IgD-negative memory B cell (primary cell): ENCODE results near the gene CNTNAP5. TPM values are rescaled to one million over a fixed set of nuclear protein-coding genes. Genes with fewer than 3 reads are reported as not detected.

Experiments
- H3K27ac Mint-ChIP-seq, 3 donors: one replicate each; pipeline ENCODE4 v1.8.0; 2020 to 2022; ENCODE audit warnings: mild to moderate bottlenecking in 3 of 3, mixed read lengths in 3 of 3, moderate library complexity in 1 of 3
- H3K27me3 Mint-ChIP-seq: one replicate; pipeline ENCODE4 v1.8.0; 2021; ENCODE audit warnings: mixed read lengths
- H3K36me3 Mint-ChIP-seq: one replicate; pipeline ENCODE4 v1.8.0; 2020; ENCODE audit warnings: mild to moderate bottlenecking, mixed read lengths
- H3K4me1 Mint-ChIP-seq, 3 donors: one replicate each; pipeline ENCODE4 v1.8.0; 2020 to 2022; ENCODE audit warnings: mixed read lengths in 3 of 3, mild to moderate bottlenecking in 1 of 3
- H3K4me3 Mint-ChIP-seq, 4 donors: one replicate each; pipeline ENCODE4 v1.8.0; 2020 to 2022; ENCODE audit warnings: mild to moderate bottlenecking in 4 of 4, mixed read lengths in 4 of 4, moderate library complexity in 3 of 4
- H3K9me3 Mint-ChIP-seq, 3 donors: one replicate each; pipeline ENCODE4 v1.8.0; 2020 to 2021; ENCODE audit warnings: mixed read lengths in 3 of 3, mild to moderate bottlenecking in 1 of 3
- polyA plus RNA-seq: library from polyadenylated mRNA; unstranded; fragments of 300-500 nt; fragmentation: Illumina TruSeq; gene quantifications from one replicate; pipeline ENCODE4 v1.2.3, GENCODE V29; 2021

The CNTNAP5 gene
- polyA plus RNA-seq, 1 donor from 2014 or later: not detected

GRCh38 chr2:124602759-124603158 is 577.7 kb downstream of the CNTNAP5 start:
- H3K27ac Mint-ChIP-seq: no peak overlapping the region
- no peaks in the 10 kb centered on the region for H3K4me1 Mint-ChIP-seq
- peaks cover 1 to 7% (median 5%) of the 10 kb centered on the region in 3 donors for H3K9me3 Mint-ChIP-seq
- no peaks in the 10 kb centered on the region for H3K27me3 Mint-ChIP-seq
- H3K4me3 Mint-ChIP-seq: no peak overlapping the region
- H3K36me3 Mint-ChIP-seq: no peaks in the 10 kb centered on the region

DNA sequence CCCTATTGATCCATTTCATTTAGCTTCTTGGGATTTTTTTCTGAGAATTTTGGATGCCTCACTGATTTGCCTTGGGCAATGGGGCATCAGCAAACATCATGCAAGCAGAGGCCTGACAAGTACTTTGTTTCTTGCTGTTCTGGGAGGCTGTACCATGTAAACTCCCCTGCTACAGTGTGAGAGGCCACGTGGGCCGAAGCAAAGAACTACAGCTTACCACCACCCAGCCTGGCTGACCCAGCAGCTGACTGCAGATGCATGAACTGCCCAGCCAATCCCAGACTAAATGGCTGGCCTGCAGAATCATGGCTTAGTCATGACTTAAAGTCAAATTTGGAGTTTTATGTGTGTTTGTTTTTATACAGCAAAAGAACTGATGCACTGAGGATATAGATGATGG is 579.9 kb downstream of the CNTNAP5 start:
- Mint-ChIP-seq H3K27ac (no peak overlapping the region), H3K4me3 (no peak overlapping the region), H3K27me3 (no peaks in the 10 kb centered on the region), H3K36me3 (no peaks in the 10 kb centered on the region), H3K9me3 (peaks cover 2 to 7% (median 5%) of the 10 kb centered on the region in 3 donors), H3K4me1 (no peaks in the 10 kb centered on the region)

GRCh38 chr2:124607679-124608078 is 582.6 kb downstream of the CNTNAP5 start:
- Mint-ChIP-seq H3K4me1 (no peaks in the 10 kb centered on the region), H3K27me3 (no peaks in the 10 kb centered on the region), H3K9me3 (peaks cover 2 to 3% (median 3%) of the 10 kb centered on the region in 3 donors), H3K27ac (no peak overlapping the region), H3K4me3 (no peak overlapping the region), H3K36me3 (no peaks in the 10 kb centered on the region)

GRCh38 chr2:124609667-124610066 is 584.6 kb downstream of the CNTNAP5 start:
- H3K27ac Mint-ChIP-seq: no peak overlapping the region
- H3K36me3 Mint-ChIP-seq: no peaks in the 10 kb centered on the region
- peaks cover 2 to 3% (median 2%) of the 10 kb centered on the region in 3 donors for H3K9me3 Mint-ChIP-seq
- no peak overlapping the region for H3K4me3 Mint-ChIP-seq
- H3K4me1 Mint-ChIP-seq: no peaks in the 10 kb centered on the region
- no peaks in the 10 kb centered on the region for H3K27me3 Mint-ChIP-seq

GRCh38 chr2:124610141-124610540 is 585.1 kb downstream of the CNTNAP5 start:
- H3K4me1 Mint-ChIP-seq: no peaks in the 10 kb centered on the region
- no peaks in the 10 kb centered on the region for H3K27me3 Mint-ChIP-seq
- H3K4me3 Mint-ChIP-seq: no peak overlapping the region
- H3K27ac Mint-ChIP-seq: no peak overlapping the region
- no peaks in the 10 kb centered on the region for H3K36me3 Mint-ChIP-seq
- peaks cover 2 to 3% (median 2%) of the 10 kb centered on the region in 3 donors for H3K9me3 Mint-ChIP-seq

GRCh38 chr2:124610866-124611265 is 585.8 kb downstream of the CNTNAP5 start:
- Mint-ChIP-seq H3K4me1 (no peaks in the 10 kb centered on the region), H3K27ac (no peak overlapping the region), H3K27me3 (no peaks in the 10 kb centered on the region), H3K36me3 (no peaks in the 10 kb centered on the region), H3K9me3 (peaks cover 2 to 3% (median 2%) of the 10 kb centered on the region in 3 donors), H3K4me3 (no peak overlapping the region)

GRCh38 chr2:124623560-124623959 is 598.5 kb downstream of the CNTNAP5 start:
- Mint-ChIP-seq H3K27ac (no peak overlapping the region), H3K36me3 (no peaks in the 10 kb centered on the region), H3K27me3 (no peaks in the 10 kb centered on the region), H3K4me3 (no peak overlapping the region), H3K4me1 (no peaks in the 10 kb centered on the region), H3K9me3 (peaks cover 6 to 20% (median 8%) of the 10 kb centered on the region in 3 donors)

DNA sequence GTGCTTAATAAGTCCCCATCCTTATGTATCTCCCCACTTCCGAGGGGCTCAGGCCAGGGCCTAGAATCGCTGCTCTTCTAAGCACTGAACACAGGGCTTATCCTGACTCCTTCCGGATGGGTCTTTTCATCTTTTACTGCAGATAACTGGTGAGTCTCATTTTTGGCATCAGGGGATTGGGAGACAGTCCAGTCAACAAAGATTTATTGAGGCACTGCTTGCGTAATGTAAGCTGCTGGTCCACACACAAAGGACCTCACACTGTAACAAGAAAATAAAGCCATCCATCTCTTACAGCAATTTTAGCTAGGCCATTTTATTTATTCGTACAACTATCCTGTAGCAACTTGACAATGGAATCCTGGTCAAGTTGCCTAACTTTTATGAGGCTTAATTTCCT is 600.5 kb downstream of the CNTNAP5 start:
- peaks cover 2 to 12% (median 2%) of the 10 kb centered on the region in 3 donors for H3K9me3 Mint-ChIP-seq
- no peaks in the 10 kb centered on the region for H3K36me3 Mint-ChIP-seq
- H3K4me3 Mint-ChIP-seq: no peak overlapping the region
- H3K4me1 Mint-ChIP-seq: no peaks in the 10 kb centered on the region
- H3K27me3 Mint-ChIP-seq: no peaks in the 10 kb centered on the region
- H3K27ac Mint-ChIP-seq: no peak overlapping the region

- no peak overlapping the region for H3K4me3 Mint-ChIP-seq
- no peaks in the 10 kb centered on the region for H3K36me3 Mint-ChIP-seq
- peaks cover 2 to 19% (median 2%) of the 10 kb centered on the region in 3 donors for H3K9me3 Mint-ChIP-seq
- H3K4me1 Mint-ChIP-seq: no peaks in the 10 kb centered on the region
- H3K27ac Mint-ChIP-seq: no peak overlapping the region
- no peaks in the 10 kb centered on the region for H3K27me3 Mint-ChIP-seq
Observed at GRCh38 chr2:124626993-124627392, 601.9 kb downstream of the CNTNAP5 start.

DNA sequence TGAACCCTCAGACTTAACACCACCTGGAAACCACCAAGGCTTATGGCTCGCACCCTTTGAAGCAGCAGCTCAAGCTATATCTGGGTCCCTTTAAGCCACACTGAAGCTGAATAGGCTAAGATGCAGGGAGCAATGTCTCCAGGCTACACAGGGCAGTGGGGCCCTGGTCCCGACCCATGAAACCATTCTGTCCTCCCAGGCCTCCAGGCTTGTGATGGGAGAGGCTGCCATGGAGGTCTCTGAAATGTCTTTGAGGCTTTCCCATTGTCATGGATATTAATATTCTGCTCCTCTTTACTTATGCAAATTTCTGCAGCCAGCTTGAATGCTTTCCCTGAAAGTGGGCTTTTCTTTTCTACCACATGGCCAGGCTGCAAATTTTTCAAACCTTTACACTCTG is 608.7 kb downstream of the CNTNAP5 start:
- peaks cover 0 to 1% (median 0%) of the 10 kb centered on the region in 3 donors for H3K4me1 Mint-ChIP-seq
- H3K36me3 Mint-ChIP-seq: no peaks in the 10 kb centered on the region
- H3K27ac Mint-ChIP-seq: no peak overlapping the region
- H3K27me3 Mint-ChIP-seq: no peaks in the 10 kb centered on the region
- no peak overlapping the region for H3K4me3 Mint-ChIP-seq
- peaks cover 2 to 22% (median 4%) of the 10 kb centered on the region in 3 donors for H3K9me3 Mint-ChIP-seq

GRCh38 chr2:124639524-124639923 is 614.4 kb downstream of the CNTNAP5 start:
- Mint-ChIP-seq H3K4me3 (no peak overlapping the region), H3K9me3 (peaks cover 1 to 16% (median 5%) of the 10 kb centered on the region in 3 donors), H3K27me3 (no peaks in the 10 kb centered on the region), H3K27ac (no peak overlapping the region), H3K36me3 (no peaks in the 10 kb centered on the region), H3K4me1 (peaks cover 0 to 1% (median 0%) of the 10 kb centered on the region in 3 donors)

- Mint-ChIP-seq H3K4me3 (no peak overlapping the region), H3K9me3 (peaks cover 1 to 16% (median 5%) of the 10 kb centered on the region in 3 donors), H3K27me3 (no peaks in the 10 kb centered on the region), H3K4me1 (peaks cover 0 to 1% (median 0%) of the 10 kb centered on the region in 3 donors), H3K27ac (no peak overlapping the region), H3K36me3 (no peaks in the 10 kb centered on the region)
Observed at GRCh38 chr2:124640221-124640750, 615.2 kb downstream of the CNTNAP5 start.

DNA sequence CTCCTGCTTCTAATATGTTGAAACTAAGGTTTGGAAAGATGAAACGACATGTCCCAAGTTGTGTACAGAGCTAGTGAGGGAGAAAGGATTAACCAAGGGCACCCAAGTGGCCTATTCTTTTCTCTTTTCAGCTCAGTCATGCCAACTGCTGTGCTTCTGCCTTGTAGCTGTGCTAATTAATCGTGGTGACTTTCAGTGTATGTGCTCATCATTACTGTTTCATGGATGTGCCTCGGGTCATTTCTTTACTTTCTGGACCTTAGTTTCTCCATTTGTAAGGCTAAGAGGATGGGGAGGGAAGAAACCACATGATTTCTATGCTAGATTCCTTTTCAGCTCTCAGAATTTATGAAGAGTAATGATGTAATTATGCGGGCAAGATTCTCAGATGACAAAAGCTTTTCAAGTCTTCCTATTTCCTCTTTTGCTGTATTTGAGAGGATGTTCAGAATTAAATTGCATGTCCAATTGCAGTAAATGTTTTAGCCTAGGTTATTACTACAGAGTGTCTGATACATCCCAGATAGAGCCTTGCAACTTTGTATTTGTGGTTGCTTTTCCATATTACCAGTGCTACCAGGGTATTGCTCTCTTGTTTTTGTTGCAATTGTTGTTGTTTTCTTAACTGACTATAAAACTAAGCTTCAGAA is 621.2 kb downstream of the CNTNAP5 start:
- H3K9me3 Mint-ChIP-seq: peaks cover 0 to 5% (median 4%) of the 10 kb centered on the region in 3 donors
- no peaks in the 10 kb centered on the region for H3K4me1 Mint-ChIP-seq
- H3K36me3 Mint-ChIP-seq: no peaks in the 10 kb centered on the region
- H3K4me3 Mint-ChIP-seq: no peak overlapping the region
- no peak overlapping the region for H3K27ac Mint-ChIP-seq
- H3K27me3 Mint-ChIP-seq: no peaks in the 10 kb centered on the region

- Mint-ChIP-seq H3K27ac (no peak overlapping the region), H3K4me3 (no peak overlapping the region), H3K27me3 (no peaks in the 10 kb centered on the region), H3K9me3 (peaks cover 0 to 5% (median 4%) of the 10 kb centered on the region in 3 donors), H3K36me3 (no peaks in the 10 kb centered on the region), H3K4me1 (no peaks in the 10 kb centered on the region)
Observed at GRCh38 chr2:124647245-124647644, 622.2 kb downstream of the CNTNAP5 start.

- no peaks in the 10 kb centered on the region for H3K27me3 Mint-ChIP-seq
- peaks cover 0 to 5% (median 4%) of the 10 kb centered on the region in 3 donors for H3K9me3 Mint-ChIP-seq
- H3K4me3 Mint-ChIP-seq: no peak overlapping the region
- no peaks in the 10 kb centered on the region for H3K4me1 Mint-ChIP-seq
- no peaks in the 10 kb centered on the region for H3K36me3 Mint-ChIP-seq
- no peak overlapping the region for H3K27ac Mint-ChIP-seq
Observed at GRCh38 chr2:124647663-124648062, 622.6 kb downstream of the CNTNAP5 start.

DNA sequence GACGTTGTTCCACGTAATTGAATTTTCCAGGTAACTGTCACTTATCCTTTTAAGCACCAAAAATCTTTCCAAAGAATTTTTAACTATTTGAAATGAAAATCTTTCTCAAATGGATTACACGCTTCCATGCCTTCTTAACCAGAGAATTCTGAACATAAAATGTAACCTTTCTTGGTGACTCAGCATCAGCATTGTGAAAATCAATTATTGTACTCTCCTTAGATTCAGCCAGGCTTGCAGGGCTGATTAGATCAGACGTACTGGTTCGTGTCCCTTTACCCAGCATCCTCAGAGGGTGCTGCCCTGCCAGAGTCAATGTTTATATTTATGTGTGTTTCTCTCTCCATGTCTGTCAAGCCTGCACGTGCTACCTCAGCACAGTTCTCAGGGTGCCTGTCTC is 623.9 kb downstream of the CNTNAP5 start:
- Mint-ChIP-seq H3K27ac (no peak overlapping the region), H3K36me3 (no peaks in the 10 kb centered on the region), H3K4me1 (no peaks in the 10 kb centered on the region), H3K9me3 (peaks cover 0 to 2% (median 0%) of the 10 kb centered on the region in 3 donors), H3K27me3 (no peaks in the 10 kb centered on the region), H3K4me3 (no peak overlapping the region)
